B cell (primary cell): Measurements from ENCODE around the gene ALOX15B. TPM values are rescaled to one million over a fixed set of nuclear protein-coding genes. Genes with fewer than 3 reads are reported as not detected.

ENCODE experiments used
- ATAC-seq: fragments of 200-7000 bp; cut with Tn5 transposase; one replicate; pipeline ENCODE4 v1.10.0; 2021; ENCODE audit warnings: low read depth, mild to moderate bottlenecking, moderate number of reproducible peaks, moderate library complexity
- CTCF ChIA-PET: fragments of 350-600 bp; sonication (Branson Sonifier 250); formaldehyde crosslinking; loops from one replicate; lab custom pipeline; 2021; ENCODE audit warnings: antibody characterized with exemption, inconsistent platforms; lab: Charles Lee
- POLR2A ChIA-PET: fragments of 350-600 bp; sonication (Branson Sonifier 250); formaldehyde crosslinking; loops from one replicate; lab custom pipeline; 2021; ENCODE audit warnings: antibody characterized with exemption; lab: Charles Lee
- DNase-seq: peaks from one replicate; pipeline ENCODE4 v3.0.0; 2013
- H2AFZ ChIP-seq: 2 replicates; pipeline ENCODE4 v1.6.1; 2012; ENCODE audit warnings: mild to moderate bottlenecking, low read depth, low read length; ENCODE audit not compliant: insufficient read depth, poor library complexity, severe bottlenecking
- H3K27ac ChIP-seq, 2 donors: 1 replicate in 1 of 2; 2 replicates in 1 of 2; pipeline ENCODE4 v1.5.1; 2012 to 2013; ENCODE audit warnings: low read length in 2 of 2, mild to moderate bottlenecking in 2 of 2, moderate library complexity in 1 of 2
- H3K27me3 ChIP-seq, 4 experiments: fragments of 200-600 bp in 1 of 4; sonication (generic) in 1 of 4; replicated peaks in 1 of 4; 1 replicate in 2 of 4; 2 replicates in 2 of 4; pipeline versions ENCODE4 v1.6.1 to v1.7.0; 2013 to 2016; ENCODE audit warnings: low read length in 3 of 4, mild to moderate bottlenecking in 2 of 4, mixed read lengths in 1 of 4, moderate library complexity in 1 of 4; ENCODE audit not compliant: insufficient read depth in 4 of 4, control insufficient read depth in 3 of 4; ENCODE audit errors: control extremely low read depth in 1 of 4
- H3K36me3 ChIP-seq, 2 experiments: replicated peaks in 1 of 2; 1 replicate in 1 of 2; 2 replicates in 1 of 2; pipeline versions ENCODE4 v1.6.1 to v1.7.1; 2013; ENCODE audit warnings: low read length in 1 of 2; ENCODE audit not compliant: insufficient read depth in 2 of 2, control insufficient read depth in 1 of 2; ENCODE audit errors: control extremely low read depth in 1 of 2, extremely low read depth in 1 of 2
- H3K4me1 ChIP-seq, 2 donors: fragments of 200-600 bp in 1 of 2; sonication (generic) in 1 of 2; 1 replicate in 1 of 2; 2 replicates in 1 of 2; pipeline versions ENCODE4 v1.5.1 to v1.6.1; 2013 to 2017; ENCODE audit warnings: low read length in 2 of 2; ENCODE audit not compliant: control insufficient read depth in 2 of 2, insufficient read depth in 2 of 2
- H3K4me2 ChIP-seq: replicated peaks from 2 replicates; pipeline ENCODE3; 2012; ENCODE audit warnings: mild to moderate bottlenecking, low read depth, low read length; ENCODE audit not compliant: poor library complexity, severe bottlenecking
- H3K4me3 ChIP-seq, 5 experiments: fragments of 200-600 bp in 1 of 5; sonication (generic) in 1 of 5; 1 replicate in 3 of 5; 2 replicates in 2 of 5; pipeline versions ENCODE4 v1.5.1 to v1.7.0; 2011 to 2016; ENCODE audit warnings: low read length in 4 of 5, mild to moderate bottlenecking in 4 of 5, low read depth in 2 of 5, control low read depth in 1 of 5, moderate library complexity in 1 of 5; ENCODE audit not compliant: insufficient read depth in 1 of 5; ENCODE audit errors: control extremely low read depth in 1 of 5, extremely low read depth in 1 of 5
- H3K79me2 ChIP-seq: fragments of 200-600 bp; sonication (generic); one replicate; pipeline ENCODE4 v1.6.0; 2016; ENCODE audit warnings: low read length; ENCODE audit not compliant: control insufficient read depth, insufficient read depth
- H3K9ac ChIP-seq: fragments of 200-600 bp; sonication (generic); 2 replicates; pipeline ENCODE4 v1.6.1; 2017; ENCODE audit warnings: mild to moderate bottlenecking, low read length, moderate library complexity
- H3K9me3 ChIP-seq, 3 donors: one replicate each; pipeline versions ENCODE4 v1.6.1 to v1.7.1; 2013; ENCODE audit warnings: low read length in 2 of 3; ENCODE audit not compliant: control insufficient read depth in 2 of 3, insufficient read depth in 1 of 3; ENCODE audit errors: control extremely low read depth in 1 of 3
- H4K20me1 ChIP-seq: 2 replicates; pipeline ENCODE4 v1.6.0; 2012; ENCODE audit warnings: mild to moderate bottlenecking, low read length; ENCODE audit not compliant: insufficient read depth, control insufficient read depth, poor library complexity, severe bottlenecking
- H3K27ac Mint-ChIP-seq: one replicate; pipeline ENCODE4 v1.8.0; 2021; ENCODE audit warnings: mixed read lengths
- H3K27me3 Mint-ChIP-seq: one replicate; pipeline ENCODE4 v1.8.0; 2021; ENCODE audit warnings: mixed read lengths
- H3K4me1 Mint-ChIP-seq: one replicate; pipeline ENCODE4 v1.8.0; 2021; ENCODE audit warnings: mixed read lengths
- H3K4me3 Mint-ChIP-seq: one replicate; pipeline ENCODE4 v1.8.0; 2021; ENCODE audit warnings: mixed read lengths
- H3K9me3 Mint-ChIP-seq: one replicate; pipeline ENCODE4 v1.8.0; 2022; ENCODE audit warnings: mixed read lengths; ENCODE audit not compliant: insufficient read depth
- CTCF ChIP-seq: fragments of 200-600 bp; IDR thresholded peaks from one replicate; pipeline ENCODE4 v1.8.0; 2022; ENCODE audit warnings: antibody characterized with exemption, mild to moderate bottlenecking
- EZH2 ChIP-seq: IDR thresholded peaks from 2 replicates; pipeline ENCODE4 v1.6.1; 2012; ENCODE audit warnings: borderline replicate concordance, low read depth, mild to moderate bottlenecking, moderate library complexity, low read length; ENCODE audit not compliant: insufficient read depth, poor library complexity, severe bottlenecking
- WGBS: methylation state at CpG from one replicate; pipeline ENCODE4 v1.1.5; 2013; ENCODE audit warnings: missing lambda C conversion rate; ENCODE audit not compliant: insufficient coverage; 5-methylcytosine and 5-hydroxymethylcytosine counted together
- intact Hi-C: fragments of 100-400 bp; cut with micrococcal nuclease; formaldehyde crosslinking; loops from one replicate; pipeline ENCODE4 v1.10.0; 2022
- polyA plus RNA-seq: library from polyadenylated mRNA; depleted of rRNA; stranded (reverse); fragments of >200 nt; gene quantifications from 2 replicates; pipeline ENCODE4 v1.2.3, GENCODE V29; 2012
- total RNA-seq, 2 donors: library from RNA; stranded (reverse); fragments of 120-200 nt in 1 of 2; gene quantifications; 1 replicate in 1 of 2; 2 replicates in 1 of 2; pipeline versions ENCODE4 v1.2.3 to v1.2.4, GENCODE V29; 2013 to 2022

The ALOX15B gene
- total and polyA plus RNA-seq, 2 donors (not counting 1 experiment from before 2014, with no cell fraction given) = 0.03 TPM; not detected in 1

GRCh38 chr17:8081876-8082275, 43.0 kb downstream of the ALOX15B start:
- no peaks in the 10 kb centered on the region for H3K36me3 ChIP-seq
- H3K4me3 Mint-ChIP-seq = no peak overlapping the region
- no peak for TF ChIP-seq EZH2
- TF ChIP-seq CTCF = no peak
- ChIA-PET CTCF (interaction anchor here (0.9 to 11.5 kb wide), 6 partner anchors 8 to 29 kb away, joined by 3 to 360 read pairs (median 14); partner anchors contain the start of genes ALOX12B and ALOXE3), POLR2A (no interaction called here)
- peaks cover 7% of the 10 kb centered on the region for H3K79me2 ChIP-seq
- no peak overlapping the region for H3K27ac ChIP-seq
- no peaks in the 10 kb centered on the region for H3K9me3 ChIP-seq
- H3K4me1 ChIP-seq = peaks cover 9 to 15% of the 10 kb centered on the region in 2 donors
- 100% methylated on average over 1 of the region's 3 CpGs for WGBS
- no peaks in the 10 kb centered on the region for H3K27me3 Mint-ChIP-seq
- H3K27me3 ChIP-seq = peaks cover 0 to 3% (median 0%) of the 10 kb centered on the region in 4 experiments
- H3K27ac Mint-ChIP-seq = no peak overlapping the region
- intact Hi-C loops = loop anchor here (2.0 kb wide), 1 partner anchor 77 kb away; no protein-coding TSS in a partner anchor
- H3K9ac ChIP-seq = no peak overlapping the region
- peaks cover 14% of the 10 kb centered on the region for H3K4me1 Mint-ChIP-seq
- peaks cover 9% of the 10 kb centered on the region for H4K20me1 ChIP-seq
- DNase-seq (no peak), ATAC-seq (no peak)
- H2AFZ ChIP-seq = no peak overlapping the region
- H3K9me3 Mint-ChIP-seq = no peaks in the 10 kb centered on the region
- H3K4me2 ChIP-seq = no peak overlapping the region
- H3K4me3 ChIP-seq = no peak overlapping the region

- DNase-seq = no peak
- no peaks in the 10 kb centered on the region for H3K36me3 ChIP-seq
- no peak overlapping the region for H3K9ac ChIP-seq
- TF ChIP-seq CTCF = no peak
- no peak for TF ChIP-seq EZH2
- H2AFZ ChIP-seq = no peak overlapping the region
- peaks cover 9% of the 10 kb centered on the region for H4K20me1 ChIP-seq
- H3K79me2 ChIP-seq = peaks cover 7% of the 10 kb centered on the region
- no peak overlapping the region for H3K27ac Mint-ChIP-seq
- H3K4me1 ChIP-seq = peaks cover 9 to 15% of the 10 kb centered on the region in 2 donors
- no peak overlapping the region for H3K4me2 ChIP-seq
- no peak overlapping the region for H3K4me3 ChIP-seq
- 100% methylated on average over 3 of the region's 10 CpGs for WGBS
- no peak overlapping the region for H3K27ac ChIP-seq
- H3K4me1 Mint-ChIP-seq = peaks cover 14% of the 10 kb centered on the region
- H3K4me3 Mint-ChIP-seq = no peak overlapping the region
- POLR2A ChIA-PET = no interaction called here
- H3K9me3 Mint-ChIP-seq = no peaks in the 10 kb centered on the region
- intact Hi-C loops = no loop called here
- no peaks in the 10 kb centered on the region for H3K27me3 Mint-ChIP-seq
- CTCF ChIA-PET = interaction anchor here (0.9 to 3.0 kb wide), 7 partner anchors 8 to 37 kb away, joined by 3 to 16 read pairs (median 8); no protein-coding TSS in a partner anchor
- ATAC-seq = no peak
- H3K9me3 ChIP-seq = no peaks in the 10 kb centered on the region
- H3K27me3 ChIP-seq = peaks cover 0 to 3% (median 0%) of the 10 kb centered on the region in 4 experiments
Observed at GRCh38 chr17:8082292-8082691, 43.4 kb downstream of the ALOX15B start.
